CD4-positive, alpha-beta T cell (primary cell): Measurements from ENCODE around the gene TAP2. TPM values are rescaled to one million over a fixed set of nuclear protein-coding genes. Genes with fewer than 3 reads are reported as not detected.
"Not testable (repeated sequence)": the region's sequence is repeated elsewhere in the genome, so short reads cannot be mapped to it uniquely, and the experiment has no call there.

Experiments
- ATAC-seq: fragments of 200-7000 bp; cut with Tn5 transposase; one replicate; pipeline ENCODE4 v1.10.0; 2022; ENCODE audit warnings: mild to moderate bottlenecking; ENCODE audit not compliant: poor library complexity
- CTCF ChIA-PET: fragments of 350-600 bp; sonication (Branson Sonifier 250); formaldehyde crosslinking; loops from one replicate; lab custom pipeline; 2021; ENCODE audit warnings: antibody characterized with exemption, inconsistent platforms; lab: Charles Lee
- POLR2A ChIA-PET: fragments of 350-600 bp; sonication (Branson Sonifier 250); formaldehyde crosslinking; loops from one replicate; lab custom pipeline; 2021; ENCODE audit warnings: antibody characterized with exemption, inconsistent platforms; lab: Charles Lee
- DNase-seq, 14 experiments: peaks; one replicate each; pipeline ENCODE4 v3.0.0-alpha.2; 2013 to 2020; ENCODE audit warnings: mixed read lengths in 2 of 14
- H3K27ac ChIP-seq, 2 donors: one replicate each; pipeline versions ENCODE4 v1.5.1 to v1.7.0; 2013; ENCODE audit warnings: low read length in 2 of 2, low read depth in 1 of 2, mild to moderate bottlenecking in 1 of 2
- H3K27me3 ChIP-seq, 2 experiments: 1 replicate in 1 of 2; 2 replicates in 1 of 2; pipeline versions ENCODE4 v1.6.1 to v1.7.0; 2013; ENCODE audit warnings: low read length in 2 of 2, control low read depth in 1 of 2, mild to moderate bottlenecking in 1 of 2, moderate library complexity in 1 of 2; ENCODE audit not compliant: insufficient read depth in 2 of 2, control insufficient read depth in 1 of 2
- H3K36me3 ChIP-seq: one replicate; pipeline ENCODE4 v1.6.1; 2013; ENCODE audit warnings: low read length, control low read depth; ENCODE audit not compliant: insufficient read depth
- H3K4me1 ChIP-seq: one replicate; pipeline ENCODE4 v1.6.1; 2013; ENCODE audit warnings: low read length, control low read depth; ENCODE audit not compliant: insufficient read depth
- H3K4me3 ChIP-seq: one replicate; pipeline ENCODE4 v1.5.1; 2013; ENCODE audit warnings: mild to moderate bottlenecking, low read length, moderate library complexity
- H3K9me3 ChIP-seq, 2 experiments: 1 replicate in 1 of 2; 2 replicates in 1 of 2; pipeline versions ENCODE4 v1.6.1 to v1.7.0; 2013; ENCODE audit warnings: low read length in 2 of 2, mild to moderate bottlenecking in 2 of 2, control low read depth in 1 of 2, moderate library complexity in 1 of 2; ENCODE audit not compliant: control insufficient read depth in 1 of 2, insufficient read depth in 1 of 2
- H3K27ac Mint-ChIP-seq: one replicate; pipeline ENCODE4 v1.8.0; 2020; ENCODE audit warnings: mixed read lengths
- H3K27me3 Mint-ChIP-seq: one replicate; pipeline ENCODE4 v1.8.0; 2021; ENCODE audit warnings: mixed read lengths
- H3K36me3 Mint-ChIP-seq: one replicate; pipeline ENCODE4 v1.8.0; 2021; ENCODE audit warnings: low read depth, mixed read lengths
- H3K4me1 Mint-ChIP-seq: one replicate; pipeline ENCODE4 v1.8.0; 2021; ENCODE audit warnings: low read depth, mixed read lengths
- H3K4me3 Mint-ChIP-seq: one replicate; pipeline ENCODE4 v1.8.0; 2020; ENCODE audit warnings: mild to moderate bottlenecking, mixed read lengths
- H3K9me3 Mint-ChIP-seq: one replicate; pipeline ENCODE4 v1.8.0; 2020; ENCODE audit warnings: mixed read lengths
- intact Hi-C, 2 experiments: fragments of 100-400 bp; cut with DNase I in 1 of 2; cut with micrococcal nuclease in 1 of 2; formaldehyde crosslinking; loops; one replicate each; pipeline versions ENCODE4 v1.15.1 to v1.9.0; 2023 to 2025; cut with DNase I, micrococcal nuclease
- total RNA-seq, 174 experiments: library from RNA in 2 of 174; stranded (reverse) in 2 of 174; gene quantifications; one replicate each; pipeline ENCODE4 v1.2.3 and lab custom pipeline; 2021 to 2026
- TF ChIP-seq, protein P1 (sequence below): fragments of 200-600 bp; IDR thresholded peaks from one replicate; pipeline ENCODE4 v1.8.0; 2022; ENCODE audit warnings: antibody characterized with exemption, mild to moderate bottlenecking

Gene TAP2
- total RNA-seq, 2 experiments from 2014 or later, result 165 to 171 TPM

DNA sequence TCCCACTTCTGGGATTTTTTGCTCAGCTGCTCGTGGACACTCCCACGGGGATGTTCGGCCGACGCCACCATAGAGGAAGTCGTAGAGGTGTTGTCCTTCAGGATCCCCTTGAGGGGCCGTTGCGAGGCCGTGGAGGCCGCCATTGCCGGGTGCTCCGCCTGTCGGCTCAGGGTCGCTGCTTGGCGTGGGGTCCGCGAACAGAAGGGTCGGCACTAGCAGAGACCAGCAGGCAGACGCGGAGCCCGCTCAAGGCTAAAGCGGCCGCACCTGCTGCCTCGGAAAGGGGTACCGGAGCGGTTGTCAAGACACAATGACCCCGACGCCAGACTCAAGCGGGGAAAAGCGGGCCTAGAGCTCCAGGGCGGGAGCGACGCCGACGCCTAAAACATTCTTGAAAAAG is 41.2 kb upstream of the TAP2 start:
- peaks cover 9% of the 10 kb centered on the region for H3K36me3 Mint-ChIP-seq
- no peaks in the 10 kb centered on the region for H3K27me3 ChIP-seq
- intact Hi-C loops, result no loop called here
- ChIA-PET CTCF (interaction anchor here (0.7 to 1.4 kb wide), 4 partner anchors 12 to 74 kb away, joined by 3 to 7 read pairs (median 4); partner anchors contain the start of genes HLA-DMA and TAP2), POLR2A (no interaction called here)
- H3K27me3 Mint-ChIP-seq, result no peaks in the 10 kb centered on the region
- peaks cover 5% of the 10 kb centered on the region for H3K36me3 ChIP-seq
- no peak overlapping the region for H3K27ac ChIP-seq
- H3K4me3 Mint-ChIP-seq, result no peak overlapping the region
- H3K4me3 ChIP-seq, result no peak overlapping the region
- DNase-seq, result no peak
- H3K4me1 Mint-ChIP-seq, result no peaks in the 10 kb centered on the region
- ATAC-seq, result no peak
- no peaks in the 10 kb centered on the region for H3K9me3 Mint-ChIP-seq
- H3K4me1 ChIP-seq, result no peaks in the 10 kb centered on the region
- H3K27ac Mint-ChIP-seq, result no peak overlapping the region
- TF ChIP-seq, protein P1, sequence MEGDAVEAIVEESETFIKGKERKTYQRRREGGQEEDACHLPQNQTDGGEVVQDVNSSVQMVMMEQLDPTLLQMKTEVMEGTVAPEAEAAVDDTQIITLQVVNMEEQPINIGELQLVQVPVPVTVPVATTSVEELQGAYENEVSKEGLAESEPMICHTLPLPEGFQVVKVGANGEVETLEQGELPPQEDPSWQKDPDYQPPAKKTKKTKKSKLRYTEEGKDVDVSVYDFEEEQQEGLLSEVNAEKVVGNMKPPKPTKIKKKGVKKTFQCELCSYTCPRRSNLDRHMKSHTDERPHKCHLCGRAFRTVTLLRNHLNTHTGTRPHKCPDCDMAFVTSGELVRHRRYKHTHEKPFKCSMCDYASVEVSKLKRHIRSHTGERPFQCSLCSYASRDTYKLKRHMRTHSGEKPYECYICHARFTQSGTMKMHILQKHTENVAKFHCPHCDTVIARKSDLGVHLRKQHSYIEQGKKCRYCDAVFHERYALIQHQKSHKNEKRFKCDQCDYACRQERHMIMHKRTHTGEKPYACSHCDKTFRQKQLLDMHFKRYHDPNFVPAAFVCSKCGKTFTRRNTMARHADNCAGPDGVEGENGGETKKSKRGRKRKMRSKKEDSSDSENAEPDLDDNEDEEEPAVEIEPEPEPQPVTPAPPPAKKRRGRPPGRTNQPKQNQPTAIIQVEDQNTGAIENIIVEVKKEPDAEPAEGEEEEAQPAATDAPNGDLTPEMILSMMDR, result no peak
- H3K9me3 ChIP-seq, result no peaks in the 10 kb centered on the region

GRCh38 chr6:32876603-32877002 is 38.1 kb upstream of the TAP2 start:
- Mint-ChIP-seq H3K27me3 (no peaks in the 10 kb centered on the region), H3K4me3 (no peak overlapping the region), H3K36me3 (peaks cover 9% of the 10 kb centered on the region), H3K4me1 (no peaks in the 10 kb centered on the region), H3K27ac (no peak overlapping the region), H3K9me3 (no peaks in the 10 kb centered on the region)
- intact Hi-C loops, result no loop called here
- no peaks in the 10 kb centered on the region for H3K9me3 ChIP-seq
- H3K4me3 ChIP-seq, result no peak overlapping the region
- no peak overlapping the region for H3K27ac ChIP-seq
- H3K27me3 ChIP-seq, result no peaks in the 10 kb centered on the region
- TF ChIP-seq, protein P1, result no peak
- no peak for ATAC-seq
- POLR2A ChIA-PET, result interaction anchor here (1.2 kb wide), 1 partner anchor 18 kb away, joined by 3 read pairs; no protein-coding TSS in a partner anchor
- no peaks in the 10 kb centered on the region for H3K4me1 ChIP-seq
- CTCF ChIA-PET, result interaction anchor here (1.0 to 1.8 kb wide), 4 partner anchors 9 to 108 kb away, joined by 3 to 4 read pairs (median 3); partner anchors contain the start of gene TAP2
- peaks cover 5% of the 10 kb centered on the region for H3K36me3 ChIP-seq
- DNase-seq, result no peak

- H3K27ac ChIP-seq, POLR2A ChIA-PET, ATAC-seq, H3K4me3 ChIP-seq, H3K27ac Mint-ChIP-seq, H3K27me3 Mint-ChIP-seq, intact Hi-C loops, H3K36me3 ChIP-seq, H3K9me3 ChIP-seq, H3K4me3 Mint-ChIP-seq, DNase-seq, H3K4me1 ChIP-seq, H3K9me3 Mint-ChIP-seq, H3K36me3 Mint-ChIP-seq, H3K4me1 Mint-ChIP-seq, H3K27me3 ChIP-seq: not testable (repeated sequence)
- CTCF ChIA-PET, result interaction anchor here (1.5 kb wide), 1 partner anchor 60 kb away, joined by 3 read pairs; no protein-coding TSS in a partner anchor
These were observed 35.4 kb upstream of the TAP2 start for GRCh38 chr6:32873947-32874346.
